Urothelium cell line (cell line): ENCODE measurements around the gene KCNK13.

Experiments
- DNase-seq: peaks from one replicate; pipeline ENCODE4 v3.0.0; 2011; ENCODE audit warnings: low spot score, mixed read lengths
- FAIRE-seq: peaks from 2 replicates; lab custom pipeline; 2011; peaks lifted over from hg19 to GRCh38; lab: Jason Lieb, UNC

The KCNK13 gene

DNA sequence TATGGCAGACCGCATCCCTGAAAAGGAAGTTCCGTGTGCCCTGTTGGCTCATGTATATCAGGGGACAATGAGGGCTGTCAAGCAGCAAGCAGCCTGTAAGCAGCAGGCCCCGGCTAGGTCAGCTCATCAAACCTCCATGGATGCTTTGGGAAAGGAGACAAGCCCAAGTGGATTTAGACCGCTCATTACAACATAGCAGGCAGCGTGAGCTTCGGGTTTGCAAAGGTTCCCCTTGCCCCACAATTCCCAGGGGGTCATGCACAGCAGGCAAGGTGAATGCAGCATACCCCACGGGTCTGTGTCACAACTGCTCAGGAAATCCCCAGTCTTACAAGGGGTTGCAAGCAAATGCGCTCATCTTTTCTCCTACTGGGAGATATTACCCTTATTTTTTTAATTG, 54.6 kb downstream of the KCNK13 start:
- FAIRE-seq (no peak), DNase-seq (no peak)

DNA sequence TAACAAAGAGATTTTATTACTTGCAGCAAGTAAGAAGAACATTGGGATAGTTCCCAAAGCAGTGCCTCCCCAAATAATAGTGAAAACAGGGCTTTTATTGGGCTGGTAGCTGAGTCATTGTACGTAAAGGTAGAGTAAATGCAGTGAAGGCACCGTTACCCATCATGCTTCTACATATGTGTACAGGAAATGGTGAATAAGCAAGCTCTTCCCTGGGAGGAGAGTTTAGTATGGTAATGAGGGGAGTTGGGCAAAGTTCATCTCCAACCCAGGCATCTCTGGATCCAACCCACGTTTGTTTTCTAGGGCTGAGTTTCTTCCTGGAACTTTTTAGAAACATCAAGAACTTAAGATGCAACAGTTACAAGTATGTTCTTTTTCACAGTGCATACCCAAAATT, 56.2 kb downstream of the KCNK13 start:
- FAIRE-seq (no peak), DNase-seq (no peak)

DNA sequence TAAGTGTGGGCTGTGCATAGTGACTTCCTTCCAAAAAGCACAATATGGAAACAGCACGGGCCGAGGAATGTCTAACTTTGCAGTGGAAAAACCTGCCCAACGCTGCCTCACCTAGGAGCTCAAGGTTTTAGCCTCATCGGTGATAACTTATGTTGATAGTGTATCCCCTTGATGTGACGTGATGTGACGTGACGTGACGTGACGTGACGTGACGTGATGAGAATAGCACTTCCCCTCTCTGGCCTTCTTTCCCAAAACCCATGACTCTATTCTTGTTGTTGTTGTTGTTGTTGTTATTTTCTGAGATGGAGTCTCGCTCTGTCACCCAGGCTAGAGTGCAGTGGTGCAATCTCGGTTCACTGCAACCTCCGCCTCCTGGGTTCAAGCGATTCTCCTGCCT, 64.5 kb downstream of the KCNK13 start:
- DNase-seq (no peak), FAIRE-seq (no peak)

DNA sequence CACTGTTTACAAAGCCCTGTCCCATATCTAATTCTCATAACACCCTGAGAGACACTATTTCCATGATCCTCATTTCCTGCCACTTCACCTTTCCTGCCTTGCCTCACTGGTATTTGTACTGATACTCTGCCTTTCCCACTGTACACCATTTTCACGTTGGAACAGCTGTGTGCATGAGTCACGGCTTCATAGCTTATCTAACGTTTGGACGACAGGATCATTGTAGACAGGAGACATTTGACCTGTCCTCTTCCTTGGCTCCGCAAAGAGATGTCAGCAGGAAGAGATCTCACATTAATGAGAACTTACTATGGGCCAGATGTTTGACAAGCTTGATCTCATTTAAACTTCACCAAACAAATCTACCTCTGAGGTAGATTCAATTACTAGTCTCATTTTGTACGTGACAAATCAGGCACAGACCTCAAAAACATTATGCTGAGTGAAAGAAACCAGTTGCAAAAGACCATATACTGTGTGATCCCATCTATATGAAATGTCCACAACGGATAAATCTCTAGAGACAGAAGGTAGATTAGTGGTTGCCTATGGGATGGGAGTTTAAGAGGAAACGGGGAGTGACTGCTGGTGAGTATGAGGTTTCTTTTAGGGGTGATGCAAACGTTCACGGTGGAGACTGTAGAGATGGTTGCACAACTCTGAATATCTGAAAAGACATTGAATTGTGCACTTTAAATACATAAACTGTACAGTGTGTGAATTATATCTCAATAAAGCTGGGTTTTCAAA, 71.2 kb downstream of the KCNK13 start:
- DNase-seq (no peak), FAIRE-seq (no peak)

DNA sequence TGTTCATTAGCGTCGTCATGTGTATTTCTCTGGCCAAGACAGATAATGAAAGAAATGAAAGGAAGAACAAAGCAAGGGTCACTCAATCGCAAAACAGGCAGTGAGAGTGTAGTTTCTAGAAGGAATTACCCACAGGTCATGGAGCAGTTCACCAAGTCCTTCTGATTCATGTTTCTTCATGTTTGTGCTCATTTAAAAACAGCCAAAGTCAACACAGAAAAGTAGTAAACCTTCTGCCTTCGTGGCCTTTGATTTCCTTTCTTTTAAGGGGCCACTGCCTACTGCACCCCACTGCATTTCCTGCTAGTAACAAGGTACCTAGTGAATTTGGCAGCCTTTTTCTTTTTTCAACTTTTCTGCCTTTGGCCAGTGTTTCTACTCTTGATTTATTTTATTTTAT, 75.1 kb downstream of the KCNK13 start:
- no peak for FAIRE-seq

DNA sequence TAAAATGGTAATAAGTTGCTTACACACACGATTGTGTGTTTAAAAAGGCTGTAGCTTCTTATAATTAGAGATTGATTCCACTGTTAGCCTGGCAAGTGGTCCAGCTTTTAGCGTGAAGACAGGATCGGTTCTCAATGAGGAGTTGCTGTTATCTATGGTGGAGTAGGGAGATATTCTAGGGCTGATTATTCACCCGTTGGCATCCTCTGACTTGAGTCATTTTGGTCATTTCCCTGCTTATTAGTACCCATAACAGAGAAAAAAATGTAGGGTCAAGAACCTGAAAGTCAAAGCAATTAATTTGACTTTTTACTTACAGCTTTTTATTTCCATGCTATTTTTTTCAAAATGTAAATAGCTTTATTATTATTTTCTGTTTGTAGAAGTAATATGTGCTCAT, 76.0 kb downstream of the KCNK13 start:
- no peak for FAIRE-seq
- DNase-seq, result no peak

More for the DNA sequence above, 75.1 kb downstream of the KCNK13 start:
- no peak for DNase-seq

DNA sequence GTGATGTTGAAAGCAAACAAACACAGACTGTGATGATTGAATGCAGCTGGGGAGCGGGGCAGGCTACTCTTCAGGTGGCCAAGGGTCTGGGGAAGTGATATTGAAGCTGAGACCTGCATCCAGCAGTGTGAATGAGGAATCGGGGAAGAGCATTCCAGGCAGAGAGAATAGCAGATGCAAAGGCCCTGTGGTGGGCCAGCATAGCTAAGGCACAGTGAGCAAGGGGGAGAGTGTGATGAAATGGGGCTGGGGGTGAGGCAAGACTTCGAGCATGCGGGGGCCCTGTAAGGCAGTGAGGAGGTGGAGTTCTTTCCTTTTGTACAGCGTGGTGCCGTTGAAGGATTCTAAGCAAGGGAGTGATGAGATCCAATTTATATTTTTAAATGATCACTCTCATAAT, 77.4 kb downstream of the KCNK13 start:
- FAIRE-seq, result no peak
- no peak for DNase-seq

DNA sequence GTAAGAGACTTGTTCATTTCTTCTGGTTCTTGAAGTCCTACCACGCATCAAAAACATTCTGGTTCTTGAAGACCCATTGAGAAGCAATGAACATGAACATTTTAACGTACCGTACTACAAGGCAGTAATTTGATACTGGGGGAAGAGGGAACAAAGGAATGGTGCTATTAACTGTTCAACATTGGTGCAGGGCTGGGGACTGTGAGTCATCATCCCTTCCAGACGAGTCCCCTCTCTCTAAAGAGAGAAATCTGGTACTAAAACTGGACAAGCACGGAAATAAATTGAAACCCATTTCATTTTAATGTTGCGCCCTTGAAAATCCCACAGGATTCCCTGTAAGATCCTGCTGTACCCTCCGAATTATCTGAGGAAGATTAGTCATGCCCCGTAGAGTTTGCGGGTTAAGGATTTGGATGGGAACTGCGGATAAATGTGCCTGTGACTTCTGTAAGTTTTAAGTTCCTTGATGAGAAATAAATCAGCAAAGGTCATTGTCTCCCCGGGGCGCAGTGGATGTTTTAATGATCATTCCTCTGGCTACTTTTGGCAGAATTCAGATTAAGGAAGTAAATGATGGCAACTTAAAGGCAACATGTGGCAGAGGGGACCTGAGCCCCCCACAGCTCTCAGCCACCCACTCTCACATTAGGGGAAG, 78.6 kb downstream of the KCNK13 start:
- peak; percentile 55 for DNase-seq
- no peak for FAIRE-seq

DNA sequence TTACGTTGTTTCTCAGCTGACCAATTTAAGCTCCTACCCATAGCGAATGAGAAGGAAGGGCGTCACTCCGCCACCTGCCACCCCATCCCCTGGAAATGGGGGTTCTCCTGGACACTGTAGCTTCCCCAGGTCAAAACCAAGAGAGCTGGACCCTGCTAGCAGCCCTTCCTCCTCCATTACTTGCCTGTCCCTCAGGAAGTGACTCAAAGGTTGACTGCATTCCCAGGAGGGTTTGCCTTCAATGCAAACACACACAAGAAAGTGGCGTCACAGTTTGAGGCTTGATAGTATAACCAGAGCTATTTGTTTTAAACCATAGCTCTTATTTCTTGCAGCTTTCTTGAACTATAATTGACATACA, 79.1 kb downstream of the KCNK13 start:
- DNase-seq (peak; percentile 60), FAIRE-seq (no peak)

DNA sequence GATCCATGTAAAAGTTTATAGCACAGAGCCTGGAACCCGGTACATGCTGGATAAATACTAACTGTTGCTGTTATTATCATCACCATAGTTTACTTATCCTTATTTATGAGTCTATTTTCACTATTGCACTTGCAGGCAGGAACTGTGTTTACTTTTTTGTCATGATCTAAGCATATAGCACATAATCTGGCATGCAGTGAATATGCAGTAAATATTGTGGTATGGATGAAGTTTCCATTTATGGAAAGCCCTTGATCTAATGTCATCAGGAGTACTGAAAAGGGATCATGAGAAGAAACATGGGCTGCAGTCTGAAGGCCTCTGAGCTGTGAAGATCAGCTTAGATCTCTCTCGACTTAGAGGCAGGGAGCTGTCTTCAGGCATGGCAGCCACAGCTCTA, 91.6 kb downstream of the KCNK13 start:
- DNase-seq (no peak), FAIRE-seq (no peak)

DNA sequence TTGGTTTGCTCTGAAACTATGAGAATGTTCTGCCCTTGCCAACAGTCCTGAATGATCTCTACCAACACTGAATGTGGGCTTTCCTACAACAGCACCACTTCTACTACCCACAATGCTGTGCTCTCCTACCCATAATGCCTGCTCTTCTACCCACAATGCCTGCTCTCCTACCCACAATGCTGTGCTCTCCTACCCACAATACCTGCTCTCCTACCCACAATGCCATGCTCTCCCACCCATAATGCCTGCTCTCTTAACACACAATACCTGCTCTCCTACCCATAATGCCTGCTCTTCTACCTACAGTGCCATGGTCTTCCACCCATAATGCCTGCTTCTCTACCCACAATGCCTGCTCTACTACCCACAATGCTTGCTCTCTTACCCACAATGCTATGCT, 92.3 kb downstream of the KCNK13 start:
- DNase-seq (no peak), FAIRE-seq (no peak)

DNA sequence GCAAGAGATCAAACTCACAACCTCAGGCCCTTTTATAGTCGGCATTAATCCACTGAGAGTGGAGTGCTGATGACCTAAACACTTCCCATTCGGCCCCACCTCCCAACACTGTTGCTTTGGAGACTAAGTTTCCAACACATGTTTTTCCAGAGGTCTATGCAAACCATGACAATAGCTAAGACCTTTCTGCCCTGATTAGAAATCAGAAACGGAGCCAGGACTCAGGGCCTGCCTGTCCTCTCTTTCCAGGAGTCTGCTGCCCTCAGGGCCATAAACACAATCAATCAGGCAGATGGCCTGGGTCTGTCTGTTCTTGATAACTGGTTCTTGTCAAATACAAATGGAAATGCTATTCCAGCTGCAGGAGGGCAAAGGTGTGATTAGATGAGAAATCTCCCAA, 97.4 kb downstream of the KCNK13 start:
- DNase-seq (no peak), FAIRE-seq (no peak)

DNA sequence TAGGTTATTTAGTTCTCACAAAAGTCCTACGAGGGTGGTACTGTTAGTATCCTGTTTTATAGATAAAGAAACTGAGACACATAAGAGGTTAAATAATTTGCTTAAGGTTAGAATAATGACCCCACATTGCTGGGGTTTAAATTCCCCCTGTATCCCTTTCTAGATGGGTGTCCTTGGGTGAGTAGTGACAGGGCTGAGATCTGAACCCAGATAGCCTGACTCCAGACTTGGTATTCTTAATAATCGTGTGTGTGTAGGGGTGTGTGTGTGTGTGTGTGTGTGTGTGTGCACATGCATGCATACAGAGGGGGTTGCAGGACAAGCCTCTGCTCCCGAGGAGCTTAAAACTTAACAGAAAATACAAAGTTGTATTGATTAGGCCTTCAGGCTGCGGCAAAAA, 97.9 kb downstream of the KCNK13 start:
- FAIRE-seq (no peak), DNase-seq (no peak)

DNA sequence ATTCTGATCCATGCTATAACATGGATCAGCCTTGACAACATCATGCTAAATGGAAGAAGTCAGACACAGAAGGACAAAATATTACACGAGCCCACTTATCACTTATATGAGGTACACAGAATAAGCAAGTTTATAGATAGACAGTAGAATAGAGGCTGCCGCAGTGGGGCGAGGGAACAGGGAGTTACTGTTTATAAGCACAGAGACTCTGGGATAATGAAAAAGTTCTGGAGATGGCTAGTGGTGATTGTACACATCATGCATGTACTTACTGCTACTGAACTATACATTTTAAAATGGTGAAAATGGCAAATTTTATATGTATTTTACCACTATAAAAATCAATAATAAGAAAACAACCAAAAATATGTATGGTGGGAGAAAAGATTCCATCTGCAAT, 99.3 kb downstream of the KCNK13 start:
- FAIRE-seq, result no peak
- no peak for DNase-seq

DNA sequence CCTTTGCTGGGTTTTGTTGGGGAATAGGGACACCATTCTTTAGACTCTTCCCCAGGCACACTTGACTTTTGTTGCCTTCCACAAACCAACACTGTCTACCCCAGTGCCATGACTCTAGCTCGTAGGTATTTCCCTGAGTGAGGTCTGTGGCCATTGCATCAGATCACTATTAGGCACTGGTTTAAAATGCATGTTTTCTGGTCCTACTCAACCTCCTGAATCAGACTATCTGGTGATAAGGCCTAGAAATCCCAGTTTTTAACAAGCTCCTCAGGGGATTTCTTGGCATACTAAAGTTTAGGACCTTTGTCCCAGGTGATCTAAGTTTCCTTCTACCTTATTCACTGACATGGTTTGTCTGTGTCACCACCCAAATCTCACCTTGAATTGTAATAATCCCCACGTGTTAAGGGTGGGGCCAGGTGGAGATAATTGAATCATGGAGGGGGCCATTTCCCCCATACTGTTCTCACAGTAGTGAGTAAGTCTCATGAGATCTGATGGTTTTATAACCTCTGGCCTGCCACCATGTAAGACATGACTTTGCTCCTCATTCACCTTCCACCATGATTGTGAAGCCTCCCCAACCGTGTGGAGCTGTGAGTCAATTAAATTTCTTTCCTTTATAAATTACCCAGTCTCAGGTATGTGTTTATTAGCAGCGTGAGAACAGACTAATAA, 106.8 kb downstream of the KCNK13 start:
- DNase-seq (no peak), FAIRE-seq (no peak)

DNA sequence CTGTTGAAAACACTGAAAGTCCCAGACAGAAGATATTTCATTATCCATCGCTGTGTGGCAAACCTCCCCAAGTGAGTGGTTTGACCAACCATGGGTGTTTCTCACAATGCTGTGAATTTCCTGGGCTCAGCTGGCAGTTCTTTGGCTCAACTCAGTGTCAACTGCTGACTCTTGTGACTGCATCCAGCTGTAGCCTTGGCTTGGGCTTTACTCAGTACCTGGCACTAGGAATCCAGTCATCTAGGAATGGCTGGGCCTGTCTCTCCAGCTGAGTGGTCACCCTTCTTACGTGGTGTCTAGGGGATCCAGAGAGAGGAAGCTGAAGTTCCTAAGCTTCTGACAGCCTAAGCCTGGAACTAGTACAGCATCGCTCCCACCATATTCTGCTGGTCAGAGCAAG, 113.8 kb downstream of the KCNK13 start:
- no peak for FAIRE-seq
- DNase-seq, result no peak

DNA sequence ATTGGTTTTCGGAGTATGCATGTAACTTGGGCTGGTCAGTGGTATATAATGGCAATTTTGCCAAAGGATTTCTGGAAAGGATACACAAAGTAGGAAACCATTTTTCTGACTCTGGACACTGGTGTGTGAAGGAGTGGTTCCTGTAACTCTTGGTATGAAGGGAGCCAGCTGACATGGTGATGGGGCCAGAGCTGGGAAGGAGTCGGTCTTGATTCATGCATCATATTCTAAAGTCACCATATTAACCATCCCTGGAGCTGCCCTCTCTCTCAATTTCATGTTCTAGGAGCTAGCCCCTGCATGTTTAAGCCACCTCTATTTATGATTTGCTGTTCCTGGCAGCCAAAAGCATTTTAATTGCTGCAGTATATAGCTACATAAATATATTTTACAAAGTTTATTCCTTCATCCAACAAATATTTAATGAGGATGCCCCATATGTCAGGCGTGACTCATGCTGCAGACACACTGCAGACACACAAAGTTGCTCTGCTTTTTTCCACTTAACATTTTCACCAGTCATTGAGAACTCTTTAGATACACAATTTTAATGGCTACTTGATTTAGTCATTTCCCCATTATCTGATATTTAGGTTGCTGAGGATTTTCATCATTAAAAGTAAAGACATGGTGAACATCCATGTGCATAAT, 115.9 kb downstream of the KCNK13 start:
- FAIRE-seq (no peak), DNase-seq (no peak)

DNA sequence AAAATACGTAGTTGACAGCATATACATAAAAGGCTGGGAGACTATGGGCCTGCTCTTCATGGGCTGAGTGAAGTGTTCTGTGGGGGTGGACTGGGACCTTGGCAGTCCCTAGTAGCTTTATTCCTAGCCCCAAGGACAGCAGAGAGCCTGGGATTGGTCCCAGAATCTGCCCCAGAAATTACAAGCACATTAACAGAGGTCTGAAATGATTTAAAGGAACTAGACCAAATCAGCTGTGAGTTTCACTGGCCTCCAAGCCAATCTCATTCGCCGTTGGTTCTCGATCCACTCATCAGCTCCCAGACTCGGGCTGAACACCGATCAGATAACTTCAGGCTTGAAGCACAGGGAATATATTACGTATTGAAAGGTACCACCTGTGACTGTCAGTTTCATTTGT, 117.6 kb downstream of the KCNK13 start:
- FAIRE-seq (no peak), DNase-seq (no peak)

DNA sequence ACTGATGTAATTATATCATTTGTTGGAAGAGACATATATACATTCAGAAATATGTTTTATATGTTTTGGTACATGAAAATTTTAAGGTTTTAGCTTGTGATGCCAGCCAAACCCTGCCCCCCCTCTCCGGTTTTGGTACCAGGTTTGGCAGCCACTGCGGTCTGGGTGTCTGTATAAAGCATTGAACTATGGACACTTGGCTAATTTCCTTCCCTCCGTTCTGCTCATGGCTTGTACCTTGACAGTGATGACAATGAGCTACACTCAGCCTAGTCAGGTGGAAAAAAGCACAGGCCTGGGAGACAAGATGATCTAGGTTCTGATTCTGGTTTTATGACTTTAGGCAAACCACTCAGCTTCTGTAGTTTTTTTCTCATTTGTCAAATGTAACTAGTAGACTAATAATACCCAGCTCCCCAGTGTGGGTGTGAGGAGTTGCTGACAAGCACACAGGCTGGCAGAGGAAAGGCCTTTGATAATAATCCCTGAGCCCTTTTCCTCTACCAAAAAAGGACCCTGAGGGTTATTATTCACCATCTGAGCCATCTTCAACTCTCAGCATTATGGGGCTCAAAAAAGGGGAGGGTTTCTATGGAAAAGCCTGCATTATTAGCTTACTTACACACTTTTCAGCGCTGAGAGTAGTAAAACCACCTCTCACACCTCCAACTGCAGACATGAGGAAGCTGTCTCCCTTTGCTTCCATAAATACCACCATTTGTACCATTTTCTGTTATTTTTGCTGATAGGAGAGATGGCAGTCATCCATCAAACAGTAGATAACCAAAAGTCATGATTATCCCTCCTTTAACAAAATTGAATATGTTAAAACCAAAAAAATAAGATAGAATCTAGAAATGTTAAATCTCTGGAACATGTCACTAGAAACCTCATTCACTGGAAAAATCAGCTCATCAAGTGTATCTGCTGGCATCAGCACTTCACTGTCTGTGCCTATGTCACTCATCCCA, 118.3 kb downstream of the KCNK13 start:
- FAIRE-seq, result no peak
- no peak for DNase-seq

DNA sequence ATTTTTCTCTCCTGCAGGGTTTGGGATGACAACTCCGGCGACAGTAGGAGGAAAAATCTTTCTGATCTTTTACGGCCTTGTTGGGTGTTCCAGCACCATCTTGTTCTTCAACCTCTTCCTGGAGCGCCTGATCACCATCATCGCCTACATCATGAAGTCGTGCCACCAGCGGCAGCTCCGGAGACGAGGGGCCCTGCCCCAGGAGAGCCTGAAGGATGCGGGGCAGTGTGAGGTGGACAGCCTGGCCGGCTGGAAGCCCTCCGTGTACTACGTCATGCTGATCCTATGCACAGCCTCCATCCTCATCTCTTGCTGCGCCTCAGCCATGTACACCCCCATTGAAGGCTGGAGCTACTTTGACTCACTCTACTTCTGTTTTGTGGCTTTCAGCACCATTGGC, 122.3 kb downstream of the KCNK13 start:
- FAIRE-seq (no peak), DNase-seq (no peak)
